Measurements from ENCODE around the gene CSNK1A1L.

DNA sequence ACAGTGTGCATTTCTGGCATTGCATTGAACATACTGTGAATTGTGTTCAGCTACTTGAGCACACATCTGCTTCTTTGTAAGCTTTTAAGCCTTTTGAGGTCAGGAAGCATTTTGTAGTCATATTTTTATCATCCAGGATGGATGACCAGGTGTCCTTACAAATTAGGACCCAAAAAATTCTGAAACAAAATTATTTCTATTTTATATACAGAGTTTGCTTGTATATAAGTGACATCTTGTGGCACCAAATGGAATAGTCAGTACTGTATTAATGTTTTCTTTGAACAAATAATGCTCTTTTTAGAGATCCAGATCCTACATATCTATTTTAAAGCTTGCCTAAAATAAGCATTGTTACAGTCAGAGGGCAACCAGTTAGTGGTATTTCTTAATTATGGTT is 36.5 kb downstream of the CSNK1A1L start:
- TF ChIP-seq, protein P1, sequence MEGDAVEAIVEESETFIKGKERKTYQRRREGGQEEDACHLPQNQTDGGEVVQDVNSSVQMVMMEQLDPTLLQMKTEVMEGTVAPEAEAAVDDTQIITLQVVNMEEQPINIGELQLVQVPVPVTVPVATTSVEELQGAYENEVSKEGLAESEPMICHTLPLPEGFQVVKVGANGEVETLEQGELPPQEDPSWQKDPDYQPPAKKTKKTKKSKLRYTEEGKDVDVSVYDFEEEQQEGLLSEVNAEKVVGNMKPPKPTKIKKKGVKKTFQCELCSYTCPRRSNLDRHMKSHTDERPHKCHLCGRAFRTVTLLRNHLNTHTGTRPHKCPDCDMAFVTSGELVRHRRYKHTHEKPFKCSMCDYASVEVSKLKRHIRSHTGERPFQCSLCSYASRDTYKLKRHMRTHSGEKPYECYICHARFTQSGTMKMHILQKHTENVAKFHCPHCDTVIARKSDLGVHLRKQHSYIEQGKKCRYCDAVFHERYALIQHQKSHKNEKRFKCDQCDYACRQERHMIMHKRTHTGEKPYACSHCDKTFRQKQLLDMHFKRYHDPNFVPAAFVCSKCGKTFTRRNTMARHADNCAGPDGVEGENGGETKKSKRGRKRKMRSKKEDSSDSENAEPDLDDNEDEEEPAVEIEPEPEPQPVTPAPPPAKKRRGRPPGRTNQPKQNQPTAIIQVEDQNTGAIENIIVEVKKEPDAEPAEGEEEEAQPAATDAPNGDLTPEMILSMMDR (IDR thresholded peaks at IDR 0.05 in 8 of 11, conservative IDR thresholded peaks at IDR 0.05 in 3 of 11) = peak in 2 of 11 experiments; percentile 8 to 14
- TF ChIP-seq POLR2AphosphoS5 (IDR thresholded peaks at IDR 0.05) = no peak

All from spleen (tissue), 7 donors.